GM18519 (cell line): ENCODE measurements around the gene SLC16A9.
A peak's percentile ranks its signal among the peaks of the same experiment; 100 is the strongest.
"Not testable (repeated sequence)": the region's sequence is repeated elsewhere in the genome, so short reads cannot be mapped to it uniquely, and the experiment has no call there.

ENCODE experiments used
- ATAC-seq: cut with Tn5 transposase; IDR thresholded peaks from one replicate; pipeline ENCODE4 v1.9.1; 2021; ENCODE audit warnings: mild to moderate bottlenecking, moderate library complexity; ENCODE audit not compliant: unreplicated experiment, low FRiP score

Gene SLC16A9

GRCh38 chr10:59678884-59679301 is 30.8 kb downstream of the SLC16A9 start:
- ATAC-seq = peak; percentile 85

GRCh38 chr10:59677253-59677831 is 32.3 kb downstream of the SLC16A9 start:
- no peak for ATAC-seq

- no peak for ATAC-seq
These were observed 33.8 kb downstream of the SLC16A9 start for GRCh38 chr10:59675812-59676211.

GRCh38 chr10:59674215-59674836 is 35.3 kb downstream of the SLC16A9 start:
- ATAC-seq = no peak

- no peak for ATAC-seq
These were observed 37.3 kb downstream of the SLC16A9 start for GRCh38 chr10:59672150-59672875.

- ATAC-seq = no peak
These were observed 39.4 kb downstream of the SLC16A9 start for GRCh38 chr10:59670269-59670668.

- no peak for ATAC-seq
These were observed 41.6 kb downstream of the SLC16A9 start for GRCh38 chr10:59668096-59668495.

GRCh38 chr10:59666310-59666709 is 43.3 kb downstream of the SLC16A9 start:
- ATAC-seq = no peak

- ATAC-seq = not testable (repeated sequence)
These were observed 46.4 kb downstream of the SLC16A9 start for GRCh38 chr10:59663213-59663612.

GRCh38 chr10:59657724-59658123 is 51.9 kb downstream of the SLC16A9 start:
- ATAC-seq = no peak

GRCh38 chr10:59655309-59655708 is 54.3 kb downstream of the SLC16A9 start:
- ATAC-seq = no peak

- peak; percentile 58 for ATAC-seq
These were observed 55.6 kb downstream of the SLC16A9 start for GRCh38 chr10:59654007-59654406.

- ATAC-seq = no peak
These were observed 57.7 kb downstream of the SLC16A9 start for GRCh38 chr10:59651902-59652301.

- ATAC-seq = no peak
These were observed 59.9 kb downstream of the SLC16A9 start for GRCh38 chr10:59649606-59650346.

- no peak for ATAC-seq
These were observed 60.9 kb downstream of the SLC16A9 start for GRCh38 chr10:59648711-59649201.

GRCh38 chr10:59644841-59645240 is 64.8 kb downstream of the SLC16A9 start:
- no peak for ATAC-seq

GRCh38 chr10:59641688-59642087 is 68.0 kb downstream of the SLC16A9 start:
- ATAC-seq = not testable (repeated sequence)

GRCh38 chr10:59635502-59636290 is 74.0 kb downstream of the SLC16A9 start:
- no peak for ATAC-seq

GRCh38 chr10:59634102-59634501 is 75.5 kb downstream of the SLC16A9 start:
- ATAC-seq = no peak

GRCh38 chr10:59633063-59633462 is 76.6 kb downstream of the SLC16A9 start:
- no peak for ATAC-seq
